Heart right ventricle (tissue), 16 donors: ENCODE data around the gene HERPUD1. TPM values are rescaled to one million over a fixed set of nuclear protein-coding genes. Genes with fewer than 3 reads are reported as not detected.

Experiments
- ATAC-seq, 8 donors: fragments of 200-7000 bp; cut with Tn5 transposase; one replicate each; pipeline ENCODE4 v1.9.1; 2020; ENCODE audit warnings: mild to moderate bottlenecking in 8 of 8, moderate library complexity in 8 of 8, moderate number of reproducible peaks in 1 of 8
- DNase-seq, 2 donors: peaks; one replicate each; pipeline ENCODE4 v3.0.0-alpha.2; 2020
- H3K27ac ChIP-seq, 10 donors: fragments of 200-600 bp; sonication (generic) in 2 of 10; one replicate each; pipeline versions ENCODE4 v1.5.0 to v1.8.0; 2020 to 2022; ENCODE audit warnings: mild to moderate bottlenecking in 3 of 10
- H3K27me3 ChIP-seq, 7 donors: fragments of 200-600 bp; one replicate each; pipeline ENCODE4 v1.8.0; 2021 to 2022; ENCODE audit warnings: mild to moderate bottlenecking in 2 of 7
- H3K36me3 ChIP-seq, 9 donors: fragments of 200-600 bp; sonication (generic) in 1 of 9; one replicate each; pipeline versions ENCODE4 v1.5.0 to v1.8.0; 2020 to 2022; ENCODE audit warnings: mild to moderate bottlenecking in 2 of 9
- H3K4me1 ChIP-seq, 9 donors: fragments of 200-600 bp; sonication (generic) in 1 of 9; one replicate each; pipeline versions ENCODE4 v1.5.0 to v1.8.0; 2020 to 2022; ENCODE audit warnings: mild to moderate bottlenecking in 4 of 9
- H3K4me3 ChIP-seq, 10 donors: fragments of 200-600 bp; sonication (generic) in 2 of 10; one replicate each; pipeline versions ENCODE4 v1.5.0 to v1.8.0; 2020 to 2022; ENCODE audit warnings: mild to moderate bottlenecking in 7 of 10, moderate library complexity in 2 of 10
- H3K9me3 ChIP-seq, 11 donors: fragments of 200-600 bp in 10 of 11; sonication (generic) in 2 of 11; one replicate each; pipeline versions ENCODE4 v1.5.0 to v1.8.0; 2013 to 2022; ENCODE audit warnings: mild to moderate bottlenecking in 2 of 11, control low read depth in 1 of 11, moderate library complexity in 1 of 11
- CTCF ChIP-seq, 9 donors: fragments of 200-600 bp; sonication (generic) in 2 of 9; IDR thresholded peaks; one replicate each; pipeline versions ENCODE4 v1.5.0 to v1.8.0; 2021 to 2022; ENCODE audit warnings: antibody characterized with exemption in 9 of 9, mild to moderate bottlenecking in 5 of 9, moderate library complexity in 1 of 9
- WGBS, 2 donors: extraction: QIAGEN DNeasy Blood & Tissue Kit; methylation state at CpG; one replicate each; pipeline ENCODE4 v1.1.7; 2013; ENCODE audit warnings: inconsistent platforms in 1 of 2; 5-methylcytosine and 5-hydroxymethylcytosine counted together
- intact Hi-C, 10 donors: fragments of 100-400 bp; cut with DNase I; formaldehyde crosslinking; loops; one replicate each; pipeline versions ENCODE4 v1.11.1 to v1.14.2; 2022
- polyA plus RNA-seq, 2 donors: library from polyadenylated mRNA; stranded (reverse); fragments of 200-250 nt; gene quantifications; one replicate each; pipeline ENCODE4 v1.2.3, GENCODE V29; 2013
- total RNA-seq, 10 donors: library from RNA; stranded (reverse); fragmentation: NEBNext Ultra II Directional in 3 of 10; extraction: Animal tissue kit (Norgen Biotek cat#: 25700) in 3 of 10; gene quantifications; one replicate each; pipeline versions ENCODE4 v1.2.1 to v1.2.4, GENCODE V29; 2021 to 2023
- donor health status: Arrhythmogenic right ventricular cardiomyopathy.
- donor health status: ischemic (EF 13 %, LVEDD 7.1; RV severe dilation, severe dysfunction).
- donor health status: healthy with polysubstance abuse.
- donor health status: DM: no; HTN: yes; CAD: no.
- donor health status: DM: no; HTN: no; CAD: no.
- donor health status: ischemic (EF 25% LVEDD 6.9; RV normal size, moderate dysfunction).
- donor health status: ischemic (EF 25% LVEDD 5.7; RV mildly dilated, moderate dysfunction).
- donor health status: healthy.
- donor health status: DM: yes; HTN: yes; CAD: no.
- donor health status: Ischemic cardiomyopathy.
- donor health status: ischemic (EF 35%, LVEDD 5.7; RV mildly dilated, moderate dysfunction).
- donor health status: nonischemic (EF 11% LVEDD 7.7; RV severe dilation, severe dysfunction).
- donor health status: DM: yes; HTN: yes; CAD: no.
- donor health status: PGD.
- donor health status: ischemic (EF 29% LVEDD 5.4; RV normal size, mild dysfunction).
- donor health status: nonischemic (EF 23%, LVEDD 6.1; RV moderate dilation, normal function).

Gene HERPUD1
- total and polyA plus RNA-seq, 12 donors = 29.6 to 175 (median 128) TPM

GRCh38 chr16:56914896-56915295 is 17.0 kb upstream of the HERPUD1 start:
- ATAC-seq (no peak), DNase-seq (no peak)
- 85 to 97% methylated on average over 7 of the region's 7 CpGs for WGBS, 2 donors
- intact Hi-C loops = loop anchor here in 1 of 10 donors (5.0 kb wide), 1 partner anchor 43 kb away; no protein-coding TSS in a partner anchor
- no peak overlapping the region for H3K4me3 ChIP-seq
- H3K27me3 ChIP-seq = no peaks in the 10 kb centered on the region
- H3K9me3 ChIP-seq = no peaks in the 10 kb centered on the region
- peak overlapping the region in 8 of 10 donors; percentile 0 to 71 (median 49) for H3K27ac ChIP-seq
- no peaks in the 10 kb centered on the region for H3K36me3 ChIP-seq
- H3K4me1 ChIP-seq = peaks cover 5 to 79% (median 54%) of the 10 kb centered on the region in 9 donors
- no peak for TF ChIP-seq CTCF (IDR thresholded peaks at IDR 0.05)

DNA sequence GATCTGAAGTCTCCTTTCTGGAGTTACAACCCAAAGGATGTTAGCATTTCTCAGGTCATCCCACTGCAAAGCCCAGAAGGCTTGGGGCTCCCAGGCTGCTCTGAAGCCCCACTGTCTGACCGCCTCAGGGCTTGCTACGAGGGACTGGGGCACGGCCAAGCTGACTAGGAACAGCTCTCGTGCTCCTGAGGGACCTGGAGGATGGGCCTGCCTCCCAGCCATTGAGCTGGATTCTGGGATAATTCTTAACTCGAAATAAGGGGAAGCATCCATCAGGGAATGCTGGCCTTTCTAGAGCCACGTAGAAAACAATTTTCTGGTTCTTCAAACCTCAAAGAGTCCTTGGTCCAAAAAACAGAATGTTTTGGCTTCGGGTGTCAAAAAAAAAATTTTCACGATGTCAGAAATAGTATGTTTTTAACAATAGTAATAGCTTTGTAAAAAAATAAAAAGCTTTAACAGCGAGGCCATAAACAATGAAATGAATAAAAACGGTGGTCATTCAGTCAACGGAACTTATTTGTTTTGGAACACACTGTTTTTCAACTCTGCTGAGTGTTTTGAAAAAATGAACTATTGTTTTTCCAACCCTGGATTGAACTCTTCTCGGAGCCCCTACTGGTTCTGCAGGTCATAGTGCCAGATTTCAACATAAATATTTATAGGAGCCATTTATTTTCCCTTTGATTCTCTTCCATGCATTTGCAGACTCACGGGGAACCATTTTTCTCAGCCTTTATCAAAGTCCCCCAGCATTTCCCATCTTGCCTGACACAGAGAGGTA is 16.4 kb upstream of the HERPUD1 start:
- Histone ChIP-seq H3K27ac (peak overlapping the region in 8 of 10 donors; percentile 0 to 74 (median 56)), H3K4me1 (peaks cover 5 to 72% (median 51%) of the 10 kb centered on the region in 9 donors), H3K36me3 (no peaks in the 10 kb centered on the region), H3K4me3 (no peak overlapping the region), H3K9me3 (no peaks in the 10 kb centered on the region), H3K27me3 (no peaks in the 10 kb centered on the region)
- no peak for TF ChIP-seq CTCF (IDR thresholded peaks at IDR 0.05)
- ATAC-seq (peak in 1 of 8 donors; percentile 18), DNase-seq (peak in 1 of 2 donors; percentile 31)
- WGBS, 2 donors = 53 to 54% methylated on average over 13 of the region's 13 CpGs
- intact Hi-C loops = loop anchor here in 1 of 10 donors (5.0 kb wide), 1 partner anchor 43 kb away; no protein-coding TSS in a partner anchor

DNA sequence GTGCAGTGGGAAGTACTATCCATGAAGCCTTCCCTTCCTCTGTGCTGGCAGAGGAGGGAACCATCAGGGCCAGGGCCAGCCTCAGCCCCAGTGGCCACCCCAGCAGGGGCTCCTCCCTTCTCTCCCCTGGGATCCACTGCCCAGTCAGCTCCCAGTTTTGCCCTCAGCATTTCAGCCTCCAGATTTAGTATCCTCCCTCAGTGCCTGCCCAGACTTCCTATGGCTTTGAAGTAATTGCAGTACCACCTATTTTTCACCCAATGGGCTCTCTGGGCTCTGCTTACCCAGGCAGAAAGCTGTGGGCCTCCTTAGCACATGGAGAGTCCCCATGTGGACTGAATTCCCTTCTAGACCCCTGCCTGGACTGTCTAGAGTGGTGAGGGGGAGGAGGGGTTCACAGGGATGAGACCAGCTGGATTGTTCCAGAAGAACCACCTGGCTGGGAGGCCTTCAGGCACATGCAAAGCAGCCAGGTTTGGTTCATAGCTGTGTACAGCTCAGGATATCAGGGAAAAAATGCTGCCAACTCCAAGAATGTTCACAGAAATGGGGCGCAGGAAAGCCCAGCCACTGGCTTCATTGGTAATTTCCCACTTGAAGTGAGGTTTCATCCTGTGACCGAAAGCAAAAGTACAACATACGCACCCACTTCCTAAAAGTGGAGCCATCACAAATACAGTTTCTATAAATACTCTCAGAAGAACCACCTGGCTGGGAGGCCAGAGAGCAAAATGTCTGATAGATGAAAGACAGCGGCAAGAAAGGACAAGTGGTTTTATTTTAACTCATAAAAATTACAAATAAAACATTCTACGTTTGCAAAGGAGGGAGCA is 15.2 kb upstream of the HERPUD1 start:
- Histone ChIP-seq H3K4me3 (no peak overlapping the region), H3K4me1 (peaks cover 5 to 60% (median 40%) of the 10 kb centered on the region in 9 donors), H3K27ac (peak overlapping the region in 8 of 10 donors; percentile 38 to 84 (median 63)), H3K9me3 (no peaks in the 10 kb centered on the region), H3K27me3 (no peaks in the 10 kb centered on the region), H3K36me3 (no peaks in the 10 kb centered on the region)
- no peak for TF ChIP-seq CTCF (IDR thresholded peaks at IDR 0.05)
- ATAC-seq = peak in 5 of 8 donors; percentile 19 to 63 (median 53)
- WGBS, 2 donors = 42 to 58% methylated on average over 5 of the region's 5 CpGs
- DNase-seq = no peak
- intact Hi-C loops = loop anchor here in 1 of 10 donors (5.0 kb wide), 1 partner anchor 44 kb away; no protein-coding TSS in a partner anchor

DNA sequence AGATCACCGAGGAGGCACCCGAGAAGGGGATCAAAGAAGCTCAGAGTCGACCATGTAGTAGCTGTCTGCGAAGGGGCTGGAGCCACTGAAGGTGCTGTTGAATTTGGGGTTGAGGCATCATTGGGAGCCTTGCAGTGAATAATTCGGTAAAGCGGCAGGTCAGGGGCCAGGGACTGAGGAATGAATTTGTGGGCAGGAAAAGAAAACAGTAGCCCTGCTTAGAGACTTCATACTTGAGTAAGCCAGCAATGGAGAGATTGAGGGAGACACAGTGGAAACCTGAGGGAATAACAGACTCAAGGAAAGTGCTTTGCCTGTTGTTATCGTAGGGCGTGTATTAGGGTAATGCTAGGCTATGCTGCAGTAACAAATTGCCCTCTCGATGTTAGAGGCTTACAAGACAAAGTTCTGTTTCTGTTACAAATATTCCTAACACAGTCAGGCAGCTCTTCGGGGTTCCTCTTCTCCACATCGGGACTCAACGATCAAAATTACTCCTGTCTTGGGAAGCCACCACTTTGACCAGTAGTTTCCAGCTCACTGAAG is 13.4 kb upstream of the HERPUD1 start:
- no peak for TF ChIP-seq CTCF (IDR thresholded peaks at IDR 0.05)
- Histone ChIP-seq H3K9me3 (no peaks in the 10 kb centered on the region), H3K4me3 (no peak overlapping the region), H3K27me3 (no peaks in the 10 kb centered on the region), H3K27ac (peak overlapping the region in 1 of 10 donors; percentile 74), H3K36me3 (no peaks in the 10 kb centered on the region), H3K4me1 (peaks cover 0 to 42% (median 28%) of the 10 kb centered on the region in 9 donors)
- ATAC-seq (no peak), DNase-seq (no peak)
- intact Hi-C loops = loop anchor here in 1 of 10 donors (5.0 kb wide), 1 partner anchor 46 kb away; no protein-coding TSS in a partner anchor
- 91 to 94% methylated on average over 12 of the region's 12 CpGs for WGBS, 2 donors
